ENCODE results near the gene DPP6.

DNA sequence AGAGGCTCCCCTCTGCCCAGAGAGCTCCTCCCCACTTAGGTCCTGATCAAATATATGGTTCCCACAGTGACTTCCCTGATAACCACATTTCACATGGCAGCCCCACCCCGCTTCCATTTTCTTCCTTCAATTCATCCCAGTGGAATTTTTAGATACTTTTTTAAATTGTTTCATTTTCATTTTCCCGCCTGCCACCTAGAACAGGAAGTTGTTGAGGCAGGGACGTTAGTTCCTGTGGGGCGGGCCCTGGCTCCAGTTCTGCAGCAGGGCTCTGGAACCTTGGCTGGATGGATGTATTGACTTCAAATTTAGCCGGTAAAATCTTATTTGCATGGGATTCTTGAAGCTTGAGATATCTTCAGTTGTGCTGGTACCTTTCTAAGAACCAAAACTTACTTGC, 724.2 kb downstream of the DPP6 start:
- TF ChIP-seq YY1 (IDR thresholded peaks at IDR 0.05; ENCODE audit: low read depth), result no peak
- TF ChIP-seq, protein P1, sequence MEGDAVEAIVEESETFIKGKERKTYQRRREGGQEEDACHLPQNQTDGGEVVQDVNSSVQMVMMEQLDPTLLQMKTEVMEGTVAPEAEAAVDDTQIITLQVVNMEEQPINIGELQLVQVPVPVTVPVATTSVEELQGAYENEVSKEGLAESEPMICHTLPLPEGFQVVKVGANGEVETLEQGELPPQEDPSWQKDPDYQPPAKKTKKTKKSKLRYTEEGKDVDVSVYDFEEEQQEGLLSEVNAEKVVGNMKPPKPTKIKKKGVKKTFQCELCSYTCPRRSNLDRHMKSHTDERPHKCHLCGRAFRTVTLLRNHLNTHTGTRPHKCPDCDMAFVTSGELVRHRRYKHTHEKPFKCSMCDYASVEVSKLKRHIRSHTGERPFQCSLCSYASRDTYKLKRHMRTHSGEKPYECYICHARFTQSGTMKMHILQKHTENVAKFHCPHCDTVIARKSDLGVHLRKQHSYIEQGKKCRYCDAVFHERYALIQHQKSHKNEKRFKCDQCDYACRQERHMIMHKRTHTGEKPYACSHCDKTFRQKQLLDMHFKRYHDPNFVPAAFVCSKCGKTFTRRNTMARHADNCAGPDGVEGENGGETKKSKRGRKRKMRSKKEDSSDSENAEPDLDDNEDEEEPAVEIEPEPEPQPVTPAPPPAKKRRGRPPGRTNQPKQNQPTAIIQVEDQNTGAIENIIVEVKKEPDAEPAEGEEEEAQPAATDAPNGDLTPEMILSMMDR (IDR thresholded peaks at IDR 0.05), result no peak
- TF ChIP-seq RCOR1 (IDR thresholded peaks at IDR 0.05; ENCODE audit: low read length), result no peak
- TF ChIP-seq NFIC (IDR thresholded peaks at IDR 0.05; ENCODE audit: borderline replicate concordance), result no peak
- no peak for TF ChIP-seq CHD2 (IDR thresholded peaks at IDR 0.05; ENCODE audit: low read length, partially characterized antibody)
- no peak for TF ChIP-seq EP300 (IDR thresholded peaks at IDR 0.05; ENCODE audit: borderline replicate concordance in 1 of 2, low read depth in 1 of 2, low read length in 1 of 2)
- no peak for TF ChIP-seq SIN3A (IDR thresholded peaks at IDR 0.05; ENCODE audit: borderline replicate concordance, low read depth, low read length)
- no peak for TF ChIP-seq RAD21 (IDR thresholded peaks at IDR 0.05; ENCODE audit: low read length)
- no peak for TF ChIP-seq MXI1 (IDR thresholded peaks at IDR 0.05; ENCODE audit: low read depth, low read length)
- no peak for TF ChIP-seq TCF12 (IDR thresholded peaks at IDR 0.05)
- no peak for TF ChIP-seq GATA2 (CRISPR knock-in tag; IDR thresholded peaks at IDR 0.05)
